LNCaP clone FGC (cell line): ENCODE results near the gene GABRB3.

ENCODE experiments used
- DNase-seq: peaks from one replicate; pipeline ENCODE4 v3.0.0-alpha.2; 2011; ENCODE audit warnings: low read depth
- H3K4me3 ChIP-seq: 2 replicates; pipeline ENCODE4 v1.5.1; 2011; ENCODE audit warnings: mild to moderate bottlenecking, low read depth, low read length, control low read depth
- CTCF ChIP-seq: IDR thresholded peaks from 2 replicates; pipeline ENCODE4 v1.5.1; 2012; ENCODE audit warnings: mild to moderate bottlenecking; ENCODE audit not compliant: control insufficient read depth, insufficient read depth; ENCODE audit errors: extremely low read depth

The GABRB3 gene

DNA sequence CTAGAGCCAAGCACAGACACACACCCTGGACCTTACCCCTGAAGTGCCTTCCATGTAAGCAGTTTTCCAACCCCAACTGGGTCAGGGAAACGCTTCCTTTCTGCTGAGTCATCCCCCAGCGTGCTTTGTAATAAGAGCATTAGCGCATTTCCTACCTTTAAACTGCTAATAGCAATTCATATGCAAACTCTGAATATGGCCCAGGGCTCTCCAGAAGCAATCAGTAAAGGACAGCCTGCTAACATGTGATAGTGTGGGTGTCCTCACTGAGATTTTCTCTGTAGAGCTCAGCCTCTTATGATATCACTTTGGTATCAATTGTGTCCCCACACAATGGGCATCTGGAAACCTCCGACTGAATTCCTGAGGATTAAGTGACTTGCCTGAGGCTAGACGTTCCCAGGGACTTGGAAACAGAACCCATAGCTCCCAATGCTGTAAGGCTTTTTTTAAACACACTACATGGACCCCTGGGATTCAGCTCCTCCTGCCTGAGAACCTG lies 5.6 kb downstream of the GABRB3 start:
- no peak for TF ChIP-seq CTCF
- no peak overlapping the region for H3K4me3 ChIP-seq
- no peak for DNase-seq

GRCh38 chr15:26766262-26766661 lies 6.6 kb downstream of the GABRB3 start:
- TF ChIP-seq CTCF = no peak
- H3K4me3 ChIP-seq = no peak overlapping the region
- no peak for DNase-seq

DNA sequence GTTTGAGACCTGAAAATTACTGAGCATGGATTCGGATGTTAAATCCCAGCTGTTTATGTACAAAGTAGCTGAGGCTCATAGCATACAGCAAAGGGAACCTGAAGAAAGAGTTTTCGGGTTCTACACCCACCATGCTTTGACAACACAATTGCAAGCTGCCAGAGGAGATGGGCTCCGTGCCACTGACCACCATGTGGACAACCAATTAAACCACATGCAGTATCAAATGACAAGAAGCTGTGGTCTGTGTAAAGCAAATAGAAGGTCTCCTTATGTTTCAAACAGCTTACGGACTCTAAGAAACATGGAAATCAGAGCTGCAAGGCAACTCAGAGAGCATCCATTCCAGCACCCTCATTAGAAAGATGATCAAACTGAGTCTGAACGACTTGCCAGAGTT lies 12.9 kb downstream of the GABRB3 start:
- H3K4me3 ChIP-seq = no peak overlapping the region
- TF ChIP-seq CTCF = no peak
- no peak for DNase-seq

- no peak overlapping the region for H3K4me3 ChIP-seq
- no peak for TF ChIP-seq CTCF
- DNase-seq = no peak
These were observed 14.8 kb downstream of the GABRB3 start for GRCh38 chr15:26758079-26758478.

GRCh38 chr15:26757141-26757540 lies 15.7 kb downstream of the GABRB3 start:
- no peak for TF ChIP-seq CTCF
- DNase-seq = no peak
- H3K4me3 ChIP-seq = no peak overlapping the region

DNA sequence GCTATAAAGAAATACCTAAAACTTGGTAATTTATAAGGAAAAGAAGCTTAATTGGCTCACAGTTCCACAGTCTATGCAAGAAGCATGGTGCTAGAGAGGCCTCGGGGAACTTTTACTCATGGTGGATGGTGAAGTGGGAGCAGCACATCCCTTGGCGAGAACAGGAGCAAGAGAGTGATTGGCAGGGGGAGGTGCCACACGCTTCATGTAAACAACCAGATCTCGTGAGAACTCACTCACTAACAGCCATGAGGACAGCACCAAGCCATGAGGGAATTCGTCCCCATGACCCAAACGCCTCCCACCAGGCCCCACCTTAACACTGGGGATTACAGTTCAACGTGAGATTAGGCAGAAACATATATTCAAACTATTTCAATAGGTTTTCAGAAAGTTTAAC lies 28.0 kb downstream of the GABRB3 start:
- no peak for DNase-seq
- no peak overlapping the region for H3K4me3 ChIP-seq
- no peak for TF ChIP-seq CTCF

DNA sequence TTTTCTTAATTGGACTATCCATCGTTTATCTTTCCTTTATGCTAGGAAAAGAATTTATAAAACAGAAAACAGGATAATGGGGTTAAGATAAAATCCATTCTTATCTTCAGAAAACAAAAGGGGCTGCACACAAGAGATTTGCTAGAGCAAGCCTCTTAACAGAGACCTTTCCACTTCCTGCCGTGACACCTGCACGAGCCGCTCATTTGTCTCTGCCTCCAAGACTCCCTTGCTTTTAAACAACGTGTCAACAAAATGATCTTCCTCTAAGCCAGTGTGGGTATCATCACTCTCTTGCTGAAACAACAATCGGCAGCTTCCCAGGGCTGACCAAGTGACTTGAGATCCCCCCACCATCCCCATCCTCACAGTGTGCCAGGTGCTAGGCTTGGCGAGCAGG lies 33.1 kb downstream of the GABRB3 start:
- no peak overlapping the region for H3K4me3 ChIP-seq
- DNase-seq = no peak
- TF ChIP-seq CTCF = no peak
